Measurements from ENCODE around the gene PDLIM5.
A peak's percentile ranks its signal among the peaks of the same experiment; 100 is the strongest.

The PDLIM5 gene

DNA sequence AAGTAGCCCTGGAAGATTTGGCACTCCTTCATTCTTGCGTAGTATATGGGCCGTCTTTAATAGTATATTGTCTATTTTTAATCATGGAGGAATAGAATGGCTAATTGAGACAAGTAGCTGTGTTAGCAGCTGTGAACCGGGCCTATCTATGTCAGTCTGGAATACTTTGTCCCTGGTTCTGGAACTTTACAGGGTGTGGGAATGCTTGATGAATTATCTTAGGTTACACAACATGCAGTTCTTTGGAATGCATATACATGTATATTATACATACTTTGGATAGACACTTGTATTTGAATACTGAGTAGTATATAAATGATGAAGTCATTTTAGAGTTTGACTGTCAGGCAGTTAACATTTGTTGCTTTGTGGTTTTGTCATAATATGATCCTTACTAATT lies 37.4 kb downstream of the PDLIM5 start:
- ChIA-PET POLR2A (ENCODE audit: low non-redundant PET) (no interaction called here), CTCF (no interaction called here)
- peak; percentile 35 for DNase-seq (ENCODE audit: low spot score)
- no peak overlapping the region for H3K27ac ChIP-seq
- TF ChIP-seq, protein P1, sequence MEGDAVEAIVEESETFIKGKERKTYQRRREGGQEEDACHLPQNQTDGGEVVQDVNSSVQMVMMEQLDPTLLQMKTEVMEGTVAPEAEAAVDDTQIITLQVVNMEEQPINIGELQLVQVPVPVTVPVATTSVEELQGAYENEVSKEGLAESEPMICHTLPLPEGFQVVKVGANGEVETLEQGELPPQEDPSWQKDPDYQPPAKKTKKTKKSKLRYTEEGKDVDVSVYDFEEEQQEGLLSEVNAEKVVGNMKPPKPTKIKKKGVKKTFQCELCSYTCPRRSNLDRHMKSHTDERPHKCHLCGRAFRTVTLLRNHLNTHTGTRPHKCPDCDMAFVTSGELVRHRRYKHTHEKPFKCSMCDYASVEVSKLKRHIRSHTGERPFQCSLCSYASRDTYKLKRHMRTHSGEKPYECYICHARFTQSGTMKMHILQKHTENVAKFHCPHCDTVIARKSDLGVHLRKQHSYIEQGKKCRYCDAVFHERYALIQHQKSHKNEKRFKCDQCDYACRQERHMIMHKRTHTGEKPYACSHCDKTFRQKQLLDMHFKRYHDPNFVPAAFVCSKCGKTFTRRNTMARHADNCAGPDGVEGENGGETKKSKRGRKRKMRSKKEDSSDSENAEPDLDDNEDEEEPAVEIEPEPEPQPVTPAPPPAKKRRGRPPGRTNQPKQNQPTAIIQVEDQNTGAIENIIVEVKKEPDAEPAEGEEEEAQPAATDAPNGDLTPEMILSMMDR (conservative IDR thresholded peaks at IDR 0.05; ENCODE audit: low read depth), result no peak

- POLR2A ChIA-PET (ENCODE audit: low non-redundant PET), result no interaction called here
- CTCF ChIA-PET, result no interaction called here
- no peak for DNase-seq (ENCODE audit: low spot score)
- TF ChIP-seq, protein P1 (conservative IDR thresholded peaks at IDR 0.05; ENCODE audit: low read depth), result no peak
- no peak overlapping the region for H3K27ac ChIP-seq
These were observed 38.7 kb downstream of the PDLIM5 start for GRCh38 chr4:94490437-94490836.

DNA sequence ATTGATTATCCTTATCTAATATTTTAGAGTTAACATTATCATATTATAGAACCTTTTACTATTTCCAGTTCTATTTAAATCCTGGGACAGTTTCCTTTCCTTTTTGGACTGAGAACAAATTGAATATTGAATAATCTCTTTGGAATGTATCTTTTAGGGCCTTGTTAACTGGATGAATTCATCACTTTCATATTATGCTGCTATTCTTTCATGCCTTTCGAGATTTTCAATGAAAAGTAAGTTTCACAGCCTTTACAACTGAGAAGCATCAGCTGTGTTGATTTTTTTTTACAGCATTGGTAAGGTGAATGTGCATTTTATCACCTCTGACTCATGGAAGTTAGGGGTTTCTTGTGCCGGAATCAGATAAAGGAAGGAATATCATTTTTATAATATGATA lies 39.6 kb downstream of the PDLIM5 start:
- H3K27ac ChIP-seq, result no peak overlapping the region
- POLR2A ChIA-PET (ENCODE audit: low non-redundant PET), result no interaction called here
- CTCF ChIA-PET, result no interaction called here
- TF ChIP-seq, protein P1 (conservative IDR thresholded peaks at IDR 0.05; ENCODE audit: low read depth), result no peak
- DNase-seq (ENCODE audit: low spot score), result peak; percentile 44

GRCh38 chr4:94495408-94495807 lies 43.7 kb downstream of the PDLIM5 start:
- no peak overlapping the region for H3K27ac ChIP-seq
- DNase-seq (ENCODE audit: low spot score), result no peak
- ChIA-PET CTCF (no interaction called here), POLR2A (ENCODE audit: low non-redundant PET) (no interaction called here)
- TF ChIP-seq, protein P1 (conservative IDR thresholded peaks at IDR 0.05; ENCODE audit: low read depth), result no peak

DNA sequence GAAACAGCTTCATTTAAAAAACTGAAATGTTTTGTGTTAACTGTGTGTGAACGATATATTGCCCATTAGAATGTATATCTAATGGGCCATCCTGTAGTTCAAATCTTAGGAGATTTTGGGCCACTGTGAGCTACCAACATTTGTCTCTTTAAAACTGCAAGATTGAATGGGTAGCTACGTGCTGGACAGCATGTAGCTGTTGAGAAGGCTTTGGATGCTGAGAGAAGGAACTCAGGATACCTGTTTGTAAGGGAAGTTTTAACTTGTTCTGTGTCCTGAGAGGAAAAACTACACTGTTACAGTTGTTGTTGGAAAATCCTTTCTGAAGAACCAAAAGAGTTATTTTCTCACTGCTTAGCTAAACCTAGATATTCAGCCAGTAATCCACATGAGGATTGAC lies 45.9 kb downstream of the PDLIM5 start:
- no peak overlapping the region for H3K27ac ChIP-seq
- POLR2A ChIA-PET (ENCODE audit: low non-redundant PET), result no interaction called here
- CTCF ChIA-PET, result no interaction called here
- no peak for DNase-seq (ENCODE audit: low spot score)
- TF ChIP-seq, protein P1 (conservative IDR thresholded peaks at IDR 0.05; ENCODE audit: low read depth), result no peak

DNA sequence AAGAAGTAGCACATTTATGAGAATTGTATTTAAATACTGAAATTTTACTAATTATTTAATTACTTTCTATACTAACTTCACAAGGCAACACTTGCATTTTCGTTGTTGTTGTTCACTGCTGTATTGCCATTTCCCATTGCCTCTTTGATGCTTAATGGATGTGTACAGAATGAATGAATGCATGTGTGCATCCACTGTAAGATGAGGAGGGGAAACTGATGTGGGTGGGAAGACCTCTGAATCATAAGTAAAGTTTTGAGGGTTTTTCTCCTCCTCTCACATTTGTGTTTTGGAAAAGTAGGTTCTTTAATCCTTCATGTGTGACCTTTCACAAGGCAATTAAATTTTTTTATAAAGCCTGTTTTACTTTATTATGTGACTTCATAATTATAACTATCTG lies 46.8 kb downstream of the PDLIM5 start:
- TF ChIP-seq, protein P1 (conservative IDR thresholded peaks at IDR 0.05; ENCODE audit: low read depth), result no peak
- no peak for DNase-seq (ENCODE audit: low spot score)
- H3K27ac ChIP-seq, result no peak overlapping the region
- ChIA-PET CTCF (no interaction called here), POLR2A (ENCODE audit: low non-redundant PET) (no interaction called here)

DNA sequence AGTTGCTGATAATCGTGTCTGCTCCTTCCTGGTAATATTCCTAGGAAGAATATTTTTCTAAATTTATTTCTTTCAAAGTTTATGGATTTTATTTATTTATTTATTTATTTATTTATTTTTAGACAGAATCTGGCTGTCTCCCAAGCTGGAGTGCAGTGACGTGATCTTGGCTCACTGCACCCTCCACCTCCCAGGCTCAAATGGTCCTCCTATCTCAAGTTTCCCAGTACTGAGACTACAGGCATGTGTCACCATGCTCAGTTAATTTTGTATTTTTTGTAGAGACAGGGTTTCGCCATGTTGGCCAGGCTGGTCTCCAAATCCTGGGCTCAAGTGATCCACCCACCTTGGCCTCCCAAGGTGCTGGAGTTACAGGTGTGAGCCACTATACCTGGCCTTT lies 48.9 kb downstream of the PDLIM5 start:
- no peak for DNase-seq (ENCODE audit: low spot score)
- H3K27ac ChIP-seq, result no peak overlapping the region
- ChIA-PET CTCF (interaction anchor here (0.7 kb wide), 1 partner anchor 53 kb away, joined by 4 read pairs; no protein-coding TSS in a partner anchor), POLR2A (ENCODE audit: low non-redundant PET) (no interaction called here)
- TF ChIP-seq, protein P1 (conservative IDR thresholded peaks at IDR 0.05; ENCODE audit: low read depth), result no peak
